K562 (cell line): ENCODE measurements around the gene COL11A2. TPM values are rescaled to one million over a fixed set of nuclear protein-coding genes. Genes with fewer than 3 reads are reported as not detected.
A peak's percentile ranks its signal among the peaks of the same experiment; 100 is the strongest.

Experiments used
- ATAC-seq: fragments of 200-7000 bp; cut with Tn5 transposase; 3 replicates; pipeline ENCODE4 v1.9.1; 2020; ENCODE audit warnings: moderate library complexity
- BruUV-seq: library from RNA; stranded (reverse); fragments of 400-500 nt; replicated peaks from 2 replicates; lab custom pipeline; 2021; lab: Mats Ljungman, UMichigan
- CTCF ChIA-PET: fragments of 300-600 bp; formaldehyde crosslinking; extraction: SDS; loops from one replicate; lab custom pipeline; 2021; ENCODE audit warnings: low intra/inter-chr PET ratio; lab: Yijun Ruan, JAX
- POLR2A ChIA-PET: fragments of 300-600, 350-650 bp; sonication (Branson Sonifier 250); formaldehyde crosslinking; extraction: SDS; loops from one replicate; lab custom pipeline; 2021; ENCODE audit warnings: antibody characterized with exemption, inconsistent platforms; lab: Yijun Ruan, JAX
- DNase-seq, 4 experiments: peaks; one replicate each; pipeline versions ENCODE4 v3.0.0 to v3.0.0-alpha.2; 2011 to 2018; ENCODE audit warnings: low spot score in 3 of 4, mixed read lengths in 3 of 4; ENCODE audit errors: extremely low read depth in 1 of 4
- FAIRE-seq: peaks from 2 replicates; lab custom pipeline; 2011; peaks lifted over from hg19 to GRCh38; lab: Jason Lieb, UNC
- H2AFZ ChIP-seq: 2 replicates; pipeline ENCODE4 v1.6.0; 2011; ENCODE audit warnings: low read depth, low read length, control low read depth, inconsistent platforms
- H3K27ac ChIP-seq: fragments of 200-600 bp; 3 replicates; pipeline ENCODE4 v1.8.0; 2011; ENCODE audit warnings: low read depth, mild to moderate bottlenecking, control low read depth, inconsistent platforms, low read length, moderate library complexity, mixed read lengths; ENCODE audit errors: extremely low read depth
- H3K27me3 ChIP-seq, 2 experiments: fragments of 300-600 bp in 1 of 2; 2 replicates in 1 of 2; 3 replicates in 1 of 2; pipeline versions ENCODE4 v1.6.0 to v1.8.0; 2011; ENCODE audit warnings: inconsistent platforms in 2 of 2, low read length in 2 of 2, mild to moderate bottlenecking in 1 of 2, mixed read lengths in 1 of 2, moderate library complexity in 1 of 2; ENCODE audit not compliant: control insufficient read depth in 2 of 2, insufficient read depth in 2 of 2
- H3K36me3 ChIP-seq: fragments of 300-600 bp; 3 replicates; pipeline ENCODE4 v1.8.0; 2011; ENCODE audit warnings: mild to moderate bottlenecking, low read length, inconsistent platforms; ENCODE audit not compliant: control insufficient read depth, insufficient read depth
- H3K4me1 ChIP-seq, 2 experiments: fragments of 200-600 bp in 1 of 2; replicated peaks in 1 of 2; 2 replicates in 1 of 2; 3 replicates in 1 of 2; pipeline versions ENCODE4 v1.5.1 to v1.8.0; 2011; ENCODE audit warnings: inconsistent platforms in 2 of 2, low read length in 2 of 2, mild to moderate bottlenecking in 1 of 2, mixed read lengths in 1 of 2, moderate library complexity in 1 of 2; ENCODE audit not compliant: control insufficient read depth in 2 of 2, insufficient read depth in 2 of 2
- H3K4me2 ChIP-seq: 2 replicates; pipeline ENCODE4 v1.6.1; 2011; ENCODE audit warnings: low read length, control low read depth, inconsistent platforms, mixed read lengths; ENCODE audit not compliant: insufficient read depth
- H3K4me3 ChIP-seq: fragments of 200-600 bp; sonication (generic), shearing (Covaris generic); 2 replicates; pipeline ENCODE4 v1.5.1; 2016; ENCODE audit warnings: control low read depth, inconsistent platforms
- H3K79me2 ChIP-seq: fragments of 200-600 bp; 3 replicates; pipeline ENCODE4 v1.8.0; 2011; ENCODE audit warnings: low read length, inconsistent platforms; ENCODE audit not compliant: control insufficient read depth, insufficient read depth
- H3K9ac ChIP-seq, 2 experiments: 2 replicates each; pipeline versions ENCODE4 v1.6.0 to v1.6.1; 2011; ENCODE audit warnings: low read depth in 2 of 2, low read length in 2 of 2, control low read depth in 1 of 2, inconsistent platforms in 1 of 2, mild to moderate bottlenecking in 1 of 2, mixed read lengths in 1 of 2; ENCODE audit not compliant: insufficient read depth in 1 of 2
- H3K9me1 ChIP-seq: one replicate; pipeline ENCODE4 v1.6.0; 2011; ENCODE audit warnings: inconsistent platforms, mild to moderate bottlenecking, low read length, moderate library complexity; ENCODE audit not compliant: control insufficient read depth, insufficient read depth
- H3K9me3 ChIP-seq: replicated peaks from 2 replicates; pipeline ENCODE4 v1.5.1; 2011; ENCODE audit warnings: low read depth, low read length, inconsistent platforms; ENCODE audit not compliant: control insufficient read depth, insufficient read depth
- H4K20me1 ChIP-seq: replicated peaks from 2 replicates; pipeline ENCODE4 v1.6.1; 2011; ENCODE audit warnings: low read length, inconsistent platforms, mixed read lengths; ENCODE audit not compliant: control insufficient read depth, insufficient read depth
- CBFB ChIP-seq: sonication (generic); formaldehyde crosslinking; IDR thresholded peaks from 2 replicates; pipeline ENCODE4 v1.4.0; 2020; ENCODE audit warnings: mild to moderate bottlenecking, missing genetic modification reagents
- ELF1 ChIP-seq: fragments of 200-800 bp; sonication (Bioruptor generic); IDR thresholded peaks from 2 replicates; pipeline ENCODE4 v1.6.1; 2016; ENCODE audit warnings: missing genetic modification characterization, missing compliant biosample characterization
- EP400 ChIP-seq: fragments of 450-650 bp; IDR thresholded peaks from 2 replicates; pipeline ENCODE4 v1.6.1; 2017; ENCODE audit warnings: antibody characterized with exemption, mild to moderate bottlenecking, moderate library complexity
- FOXJ2 ChIP-seq: fragments of 200-800 bp; sonication (Bioruptor generic); IDR thresholded peaks from 2 replicates; pipeline ENCODE4 v1.6.1; 2016; ENCODE audit warnings: missing genetic modification characterization, missing compliant biosample characterization
- GATAD2B ChIP-seq: fragments of 450-650 bp; IDR thresholded peaks from 2 replicates; pipeline ENCODE4 v1.6.1; 2017; ENCODE audit warnings: mild to moderate bottlenecking, borderline replicate concordance
- LARP7 ChIP-seq: fragments of 450-650 bp; IDR thresholded peaks from 2 replicates; pipeline ENCODE4 v1.6.1; 2016
- MECOM ChIP-seq: fragments of 250-450 bp; sonication (Bioruptor Pico); IDR thresholded peaks from 2 replicates; pipeline ENCODE4 v1.8.0; 2022; ENCODE audit warnings: inconsistent platforms
- NEUROD1 ChIP-seq: fragments of 150-350 bp; IDR thresholded peaks from 2 replicates; pipeline ENCODE4 v1.6.1; 2014; ENCODE audit warnings: borderline replicate concordance, low read length, low read depth; ENCODE audit not compliant: partially characterized antibody
- PTBP1 ChIP-seq: fragments of 200-400 bp; formaldehyde crosslinking; IDR thresholded peaks from 2 replicates; pipeline ENCODE4 v1.6.1; 2017; ENCODE audit warnings: low read depth, low read length
- PTTG1 ChIP-seq: fragments of 450-650 bp; IDR thresholded peaks from 2 replicates; pipeline ENCODE4 v1.6.1; 2016; ENCODE audit warnings: low read depth, mild to moderate bottlenecking, missing genetic modification characterization, missing compliant biosample characterization
- SMAD2 ChIP-seq: fragments of 150-350 bp; IDR thresholded peaks from 2 replicates; pipeline ENCODE4 v1.6.1; 2014; ENCODE audit warnings: low read depth, mild to moderate bottlenecking, low read length
- SP1 ChIP-seq: sonication (generic); formaldehyde crosslinking; IDR thresholded peaks from 2 replicates; pipeline ENCODE4 v1.8.1; 2022; ENCODE audit warnings: mild to moderate bottlenecking, missing genetic modification reagents
- ZKSCAN8 ChIP-seq: fragments of 200-800 bp; sonication (Bioruptor generic); IDR thresholded peaks from 2 replicates; pipeline ENCODE4 v1.6.1; 2016; ENCODE audit warnings: missing genetic modification characterization, missing compliant biosample characterization
- ZNF311 ChIP-seq: fragments of 250-450 bp; sonication (Bioruptor Pico); IDR thresholded peaks from 2 replicates; pipeline ENCODE4 v1.4.0; 2020; ENCODE audit warnings: mild to moderate bottlenecking, moderate library complexity
- WGBS: fragments of 100-300 bp; shearing (Covaris generic); methylation state at CpG from one replicate; pipeline ENCODE4 v1.1.6; 2016; ENCODE audit warnings: low coverage, mixed read lengths; ENCODE audit not compliant: insufficient coverage; ENCODE audit errors: missing lambda C conversion rate; 5-methylcytosine and 5-hydroxymethylcytosine counted together
- in situ Hi-C: fragments of 300-500 bp; cut with MboI; formaldehyde crosslinking; loops from 4 replicates; pipeline ENCODE4 v1.15.0; 2018; ENCODE audit warnings: inconsistent platforms, mixed read lengths
- intact Hi-C: fragments of 100-400 bp; cut with micrococcal nuclease; formaldehyde crosslinking; loops from 2 replicates; pipeline ENCODE4 v1.14.2; 2022
- polyA plus RNA-seq, 8 experiments: library from polyadenylated mRNA; depleted of rRNA in 4 of 8; stranded (reverse) in 5 of 8; unstranded in 3 of 8; fragments of >200 nt; fragmentation: Nextera tagmentation in 2 of 8; fragmentation: Illumina TruSeq in 1 of 8; extraction: Ambion mirVana in 2 of 8; extraction: Trizol in 1 of 8; gene quantifications; 2 replicates each; pipeline versions ENCODE4 v1.2.1 to v1.2.3, GENCODE V29; 2011 to 2014; ENCODE audit warnings: inconsistent platforms in 1 of 8, missing spikeins in 1 of 8
- total RNA-seq, 7 experiments: library from RNA; depleted of rRNA in 6 of 7; stranded (reverse); fragments of >200 nt in 6 of 7; fragmentation: Illumina TruSeq in 2 of 7; extraction: Trizol in 2 of 7; gene quantifications; 2 replicates each; pipeline versions ENCODE4 v1.2.1 to v1.2.3, GENCODE V29; 2011 to 2021; ENCODE audit warnings: low replicate concordance in 1 of 7
- TF ChIP-seq, protein P1 (sequence below), 2 experiments: IDR thresholded peaks in 1 of 2; conservative IDR thresholded peaks in 1 of 2; 2 replicates each; pipeline ENCODE4 v1.6.1; 2016; ENCODE audit warnings: low read depth in 2 of 2, mild to moderate bottlenecking in 1 of 2, missing compliant biosample characterization in 1 of 2, missing genetic modification characterization in 1 of 2, moderate library complexity in 1 of 2
- TF ChIP-seq, protein P2 (sequence below): fragments of 250-450 bp; sonication (Bioruptor Pico); IDR thresholded peaks from 2 replicates; pipeline ENCODE4 v1.8.0; 2021; ENCODE audit warnings: moderate library complexity, mild to moderate bottlenecking, inconsistent platforms
- TF ChIP-seq, protein P3 (sequence below): sonication (generic); formaldehyde crosslinking; IDR thresholded peaks from 2 replicates; pipeline ENCODE4 v1.8.1; 2023; ENCODE audit warnings: mild to moderate bottlenecking, missing genetic modification reagents

Gene COL11A2
- total and polyA plus RNA-seq, 9 of the 15 experiments (the other 6 are each of a cell fraction or from before 2014, with no cell fraction given), result 0.04 to 0.35 (median 0.09) TPM; not detected in 1

DNA sequence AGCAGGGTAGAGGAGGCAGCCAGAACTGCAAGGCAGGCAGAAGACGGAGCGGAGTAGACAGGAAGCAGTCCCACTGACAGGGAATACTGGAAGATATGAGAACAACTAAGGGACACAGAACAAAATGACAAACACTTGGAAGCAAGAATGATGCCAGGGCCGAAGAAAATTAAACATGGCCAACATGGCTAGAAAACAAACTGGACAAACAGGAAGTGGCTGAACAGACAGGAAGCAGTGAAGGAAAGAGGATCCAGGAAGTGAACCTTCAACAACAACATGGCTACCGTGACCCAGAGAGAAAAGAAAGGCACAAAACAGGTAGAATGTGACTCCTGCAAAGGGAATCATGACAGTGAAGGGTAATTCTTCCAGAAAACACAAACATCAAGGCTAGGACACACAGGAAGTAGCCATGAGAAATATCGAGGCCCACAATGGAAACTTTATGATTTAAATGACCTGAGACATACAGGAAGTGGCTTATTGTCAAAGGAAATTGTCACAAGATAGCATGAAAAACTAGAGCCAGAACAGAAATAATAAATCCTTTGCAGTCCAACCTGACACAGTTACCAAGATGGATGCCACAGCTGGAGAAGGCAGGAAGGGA is 9.1 kb downstream of the COL11A2 start:
- in situ Hi-C loops, result no loop called here
- peak; percentile 75 for FAIRE-seq
- no peak for TF ChIP-seq NEUROD1
- TF ChIP-seq SMAD2, result no peak
- no peak for TF ChIP-seq PTBP1
- TF ChIP-seq, protein P1, sequence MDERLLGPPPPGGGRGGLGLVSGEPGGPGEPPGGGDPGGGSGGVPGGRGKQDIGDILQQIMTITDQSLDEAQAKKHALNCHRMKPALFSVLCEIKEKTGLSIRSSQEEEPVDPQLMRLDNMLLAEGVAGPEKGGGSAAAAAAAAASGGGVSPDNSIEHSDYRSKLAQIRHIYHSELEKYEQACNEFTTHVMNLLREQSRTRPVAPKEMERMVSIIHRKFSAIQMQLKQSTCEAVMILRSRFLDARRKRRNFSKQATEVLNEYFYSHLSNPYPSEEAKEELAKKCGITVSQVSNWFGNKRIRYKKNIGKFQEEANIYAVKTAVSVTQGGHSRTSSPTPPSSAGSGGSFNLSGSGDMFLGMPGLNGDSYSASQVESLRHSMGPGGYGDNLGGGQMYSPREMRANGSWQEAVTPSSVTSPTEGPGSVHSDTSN (CRISPR knock-in tag; IDR thresholded peaks at IDR 0.05; ENCODE audit: low read depth), result no peak
- TF ChIP-seq, protein P1 (tag; conservative IDR thresholded peaks at IDR 0.05; ENCODE audit: low read depth), result no peak
- peak; percentile 85 for TF ChIP-seq ELF1 (tag)
- 0 out of 2 replicates have a peak, but pooled peaks have one; percentile 33 for TF ChIP-seq ZNF311
- TF ChIP-seq GATAD2B, result no peak
- peak; percentile 62; the same call in 1 of the 2 replicates for TF ChIP-seq CBFB (CRISPR knock-in tag)
- no peak for TF ChIP-seq FOXJ2 (tag)
- TF ChIP-seq, protein P2, sequence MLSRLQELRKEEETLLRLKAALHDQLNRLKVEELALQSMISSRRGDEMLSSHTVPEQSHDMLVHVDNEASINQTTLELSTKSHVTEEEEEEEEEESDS (CRISPR knock-in tag), result no peak
- no peak for TF ChIP-seq LARP7
- TF ChIP-seq, protein P3, sequence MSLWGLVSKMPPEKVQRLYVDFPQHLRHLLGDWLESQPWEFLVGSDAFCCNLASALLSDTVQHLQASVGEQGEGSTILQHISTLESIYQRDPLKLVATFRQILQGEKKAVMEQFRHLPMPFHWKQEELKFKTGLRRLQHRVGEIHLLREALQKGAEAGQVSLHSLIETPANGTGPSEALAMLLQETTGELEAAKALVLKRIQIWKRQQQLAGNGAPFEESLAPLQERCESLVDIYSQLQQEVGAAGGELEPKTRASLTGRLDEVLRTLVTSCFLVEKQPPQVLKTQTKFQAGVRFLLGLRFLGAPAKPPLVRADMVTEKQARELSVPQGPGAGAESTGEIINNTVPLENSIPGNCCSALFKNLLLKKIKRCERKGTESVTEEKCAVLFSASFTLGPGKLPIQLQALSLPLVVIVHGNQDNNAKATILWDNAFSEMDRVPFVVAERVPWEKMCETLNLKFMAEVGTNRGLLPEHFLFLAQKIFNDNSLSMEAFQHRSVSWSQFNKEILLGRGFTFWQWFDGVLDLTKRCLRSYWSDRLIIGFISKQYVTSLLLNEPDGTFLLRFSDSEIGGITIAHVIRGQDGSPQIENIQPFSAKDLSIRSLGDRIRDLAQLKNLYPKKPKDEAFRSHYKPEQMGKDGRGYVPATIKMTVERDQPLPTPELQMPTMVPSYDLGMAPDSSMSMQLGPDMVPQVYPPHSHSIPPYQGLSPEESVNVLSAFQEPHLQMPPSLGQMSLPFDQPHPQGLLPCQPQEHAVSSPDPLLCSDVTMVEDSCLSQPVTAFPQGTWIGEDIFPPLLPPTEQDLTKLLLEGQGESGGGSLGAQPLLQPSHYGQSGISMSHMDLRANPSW (CRISPR knock-in tag), result no peak
- TF ChIP-seq PTTG1, result peak; percentile 20; the same call in 1 of the 2 replicates
- no peak for TF ChIP-seq MECOM
- TF ChIP-seq EP400, result no peak
- peak; percentile 55; the same call in 1 of the 2 replicates for TF ChIP-seq ZKSCAN8 (CRISPR knock-in tag)
- TF ChIP-seq SP1 (CRISPR knock-in tag), result no peak

More for the DNA sequence above, 9.1 kb downstream of the COL11A2 start:
- H3K27ac ChIP-seq, result no peak overlapping the region; the same call in 2 of the 3 replicates
- no peak overlapping the region for H3K4me3 ChIP-seq
- H2AFZ ChIP-seq, result peak overlapping the region; percentile 87
- no TSS peak for BruUV-seq
- H3K79me2 ChIP-seq, result no peaks in the 10 kb centered on the region
- peaks cover 13% of the 10 kb centered on the region for H3K9me3 ChIP-seq
- POLR2A ChIA-PET, result interaction anchor here (0.7 to 1.1 kb wide), 2 partner anchors 11 to 15 kb away, joined by 4 read pairs; no protein-coding TSS in a partner anchor
- H3K9ac ChIP-seq, result no peak overlapping the region
- H3K4me2 ChIP-seq, result 0 out of 2 replicates have a peak overlapping the region, but pooled peaks have one; percentile 0
- H3K27me3 ChIP-seq, result peaks cover 10 to 13% of the 10 kb centered on the region in 2 experiments; a peak in 3 of 5 replicates
- H3K36me3 ChIP-seq, result no peaks in the 10 kb centered on the region
- ATAC-seq (0 out of 3 replicates have a peak, but pooled peaks have one; percentile 43), DNase-seq (no peak)
- intact Hi-C loops, result no loop called here
- WGBS, result 65% methylated on average over 5 of the region's 5 CpGs
- no peaks in the 10 kb centered on the region for H4K20me1 ChIP-seq
- H3K9me1 ChIP-seq, result no peaks in the 10 kb centered on the region
- peaks cover 0 to 4% of the 10 kb centered on the region in 2 experiments; a peak in 1 of 5 replicates for H3K4me1 ChIP-seq
- CTCF ChIA-PET, result no interaction called here
